KMS-11 (cell line): ENCODE results near the gene GALNT2.

Source experiments
- H2AFZ ChIP-seq: fragments of 200-600 bp; sonication (generic); 2 replicates; pipeline ENCODE4 v1.6.1; 2016; ENCODE audit warnings: antibody characterized with exemption, mixed run types, low read depth
- H3K27ac ChIP-seq: fragments of 200-600 bp; sonication (generic); 2 replicates; pipeline ENCODE4 v1.6.1; 2016; ENCODE audit warnings: mild to moderate bottlenecking, mixed run types
- H3K27me3 ChIP-seq: fragments of 200-600 bp; sonication (generic); 2 replicates; pipeline ENCODE4 v1.6.1; 2017; ENCODE audit warnings: mild to moderate bottlenecking, low read depth, mixed run types, moderate library complexity; ENCODE audit not compliant: insufficient read depth
- H3K36me3 ChIP-seq: fragments of 200-600 bp; sonication (generic); 2 replicates; pipeline ENCODE4 v1.6.1; 2017; ENCODE audit warnings: mild to moderate bottlenecking, mixed run types; ENCODE audit not compliant: insufficient read depth
- H3K4me1 ChIP-seq: fragments of 200-600 bp; sonication (generic); 2 replicates; pipeline ENCODE4 v1.6.1; 2016; ENCODE audit warnings: mild to moderate bottlenecking, low read depth, mixed run types; ENCODE audit not compliant: poor library complexity, severe bottlenecking
- H3K4me2 ChIP-seq: fragments of 200-600 bp; sonication (generic); 2 replicates; pipeline ENCODE4 v1.7.0; 2016; ENCODE audit warnings: mild to moderate bottlenecking, mixed run types
- H3K4me3 ChIP-seq: fragments of 200-600 bp; sonication (generic); IDR thresholded peaks from 2 replicates; pipeline ENCODE4 v1.6.1; 2017; ENCODE audit warnings: low read depth, low read length, mixed read lengths; ENCODE audit not compliant: insufficient read depth
- H3K79me2 ChIP-seq: fragments of 200-600 bp; sonication (generic); 2 replicates; pipeline ENCODE4 v1.6.1; 2016; ENCODE audit warnings: low read depth, mixed run types; ENCODE audit not compliant: insufficient read depth
- H3K9ac ChIP-seq: fragments of 200-600 bp; sonication (generic); 2 replicates; pipeline ENCODE4 v1.6.1; 2016; ENCODE audit warnings: mild to moderate bottlenecking, mixed run types
- H4K20me1 ChIP-seq: fragments of 200-600 bp; sonication (generic); 2 replicates; pipeline ENCODE4 v1.6.1; 2016; ENCODE audit warnings: mild to moderate bottlenecking, mixed run types; ENCODE audit not compliant: insufficient read depth
- CTCF ChIP-seq: fragments of 200-600 bp; sonication (generic); conservative IDR thresholded peaks from 2 replicates; pipeline ENCODE4 v1.6.1; 2017; ENCODE audit warnings: low read depth, mild to moderate bottlenecking, antibody characterized with exemption, low read length, moderate library complexity, mixed read lengths

GALNT2 gene

DNA sequence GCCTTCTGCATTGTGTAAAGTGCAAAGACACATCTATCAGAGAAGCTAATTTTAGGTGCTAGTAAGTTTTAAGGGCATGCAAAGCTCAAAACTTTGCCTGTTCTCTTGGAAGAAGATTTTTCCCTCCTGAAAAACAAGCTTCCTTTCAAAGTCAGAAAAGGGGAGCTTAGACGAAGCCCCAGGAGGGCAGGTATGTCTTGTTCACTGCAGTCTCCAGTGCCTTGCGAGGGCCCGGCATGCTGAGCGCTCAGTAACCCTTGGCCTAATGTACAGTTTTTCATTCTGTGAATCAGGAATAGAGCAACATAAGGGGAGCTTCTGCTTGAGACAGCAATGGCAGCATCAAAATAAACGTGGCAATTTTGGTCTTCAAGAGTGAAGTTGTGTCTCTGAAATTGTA is 35.0 kb downstream of the GALNT2 start:
- H3K27me3 ChIP-seq, result no peaks in the 10 kb centered on the region
- no peak overlapping the region for H3K9ac ChIP-seq
- peaks cover 100% of the 10 kb centered on the region for H3K79me2 ChIP-seq
- H3K27ac ChIP-seq, result peak overlapping the region; percentile 79; the same call in 1 of the 2 replicates
- H3K4me2 ChIP-seq, result peak overlapping the region; percentile 97; the same call in 1 of the 2 replicates
- H3K4me1 ChIP-seq, result peaks cover 66% of the 10 kb centered on the region
- no peaks in the 10 kb centered on the region for H3K36me3 ChIP-seq
- no peak overlapping the region for H2AFZ ChIP-seq
- H3K4me3 ChIP-seq, result no peak overlapping the region
- no peaks in the 10 kb centered on the region for H4K20me1 ChIP-seq
- no peak for TF ChIP-seq CTCF

- H3K27ac ChIP-seq, result peak overlapping the region; percentile 79
- no peak for TF ChIP-seq CTCF
- no peaks in the 10 kb centered on the region for H3K36me3 ChIP-seq
- H3K9ac ChIP-seq, result no peak overlapping the region
- no peaks in the 10 kb centered on the region for H4K20me1 ChIP-seq
- H3K27me3 ChIP-seq, result no peaks in the 10 kb centered on the region
- peak overlapping the region; percentile 97 for H3K4me2 ChIP-seq
- no peak overlapping the region for H2AFZ ChIP-seq
- peaks cover 70% of the 10 kb centered on the region for H3K4me1 ChIP-seq
- peaks cover 100% of the 10 kb centered on the region for H3K79me2 ChIP-seq
- no peak overlapping the region for H3K4me3 ChIP-seq
These were observed 35.4 kb downstream of the GALNT2 start for GRCh38 chr1:230102472-230102871.

DNA sequence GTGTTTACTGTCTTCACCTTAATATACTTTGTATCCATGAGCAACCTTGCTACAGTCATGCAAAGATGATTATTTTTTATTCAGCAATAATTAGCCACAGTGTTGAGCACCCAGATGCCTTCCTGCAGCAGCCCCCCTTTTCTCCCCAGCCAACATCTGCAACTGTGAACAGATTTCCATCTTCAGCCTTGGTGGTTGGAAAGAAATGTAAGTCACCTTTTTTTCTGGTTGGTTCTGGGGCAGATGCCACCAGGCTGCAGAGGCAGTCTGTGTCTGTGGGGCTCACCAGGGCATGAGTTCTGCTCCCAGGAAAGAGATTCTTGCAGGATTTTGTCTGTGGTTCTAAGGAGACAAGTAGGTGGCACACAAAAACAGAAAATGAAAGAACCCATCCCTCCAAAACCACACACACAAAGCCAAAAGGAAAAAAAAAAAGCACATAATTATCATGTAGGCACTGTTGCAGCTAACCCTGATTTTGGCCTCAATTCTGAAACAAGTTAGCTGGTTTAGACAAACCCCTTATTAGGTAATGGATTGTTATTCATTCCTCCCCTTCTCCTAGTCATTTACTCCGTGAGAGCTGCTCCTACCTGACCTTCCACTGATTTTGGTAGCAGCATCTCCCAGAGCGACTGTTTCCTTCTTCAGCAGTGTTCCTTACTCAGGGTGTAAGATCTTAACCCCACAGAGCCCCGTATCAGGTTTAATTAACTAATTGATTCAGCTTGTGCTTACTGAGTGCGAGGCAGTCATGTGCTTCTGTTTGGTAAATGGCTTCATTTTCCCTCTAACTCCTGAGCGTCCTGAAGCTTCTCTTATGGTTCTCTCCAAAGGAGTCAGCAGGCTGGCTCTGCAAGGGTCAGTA is 36.5 kb downstream of the GALNT2 start:
- peak overlapping the region; percentile 97 for H3K4me2 ChIP-seq
- peak overlapping the region; percentile 79 for H3K27ac ChIP-seq
- H3K9ac ChIP-seq, result peak overlapping the region; percentile 39
- no peak overlapping the region for H2AFZ ChIP-seq
- TF ChIP-seq CTCF, result no peak
- H3K36me3 ChIP-seq, result no peaks in the 10 kb centered on the region
- H3K79me2 ChIP-seq, result peaks cover 100% of the 10 kb centered on the region
- H3K4me3 ChIP-seq, result peak overlapping the region; percentile 46
- no peaks in the 10 kb centered on the region for H4K20me1 ChIP-seq
- no peaks in the 10 kb centered on the region for H3K27me3 ChIP-seq
- peaks cover 81% of the 10 kb centered on the region for H3K4me1 ChIP-seq

DNA sequence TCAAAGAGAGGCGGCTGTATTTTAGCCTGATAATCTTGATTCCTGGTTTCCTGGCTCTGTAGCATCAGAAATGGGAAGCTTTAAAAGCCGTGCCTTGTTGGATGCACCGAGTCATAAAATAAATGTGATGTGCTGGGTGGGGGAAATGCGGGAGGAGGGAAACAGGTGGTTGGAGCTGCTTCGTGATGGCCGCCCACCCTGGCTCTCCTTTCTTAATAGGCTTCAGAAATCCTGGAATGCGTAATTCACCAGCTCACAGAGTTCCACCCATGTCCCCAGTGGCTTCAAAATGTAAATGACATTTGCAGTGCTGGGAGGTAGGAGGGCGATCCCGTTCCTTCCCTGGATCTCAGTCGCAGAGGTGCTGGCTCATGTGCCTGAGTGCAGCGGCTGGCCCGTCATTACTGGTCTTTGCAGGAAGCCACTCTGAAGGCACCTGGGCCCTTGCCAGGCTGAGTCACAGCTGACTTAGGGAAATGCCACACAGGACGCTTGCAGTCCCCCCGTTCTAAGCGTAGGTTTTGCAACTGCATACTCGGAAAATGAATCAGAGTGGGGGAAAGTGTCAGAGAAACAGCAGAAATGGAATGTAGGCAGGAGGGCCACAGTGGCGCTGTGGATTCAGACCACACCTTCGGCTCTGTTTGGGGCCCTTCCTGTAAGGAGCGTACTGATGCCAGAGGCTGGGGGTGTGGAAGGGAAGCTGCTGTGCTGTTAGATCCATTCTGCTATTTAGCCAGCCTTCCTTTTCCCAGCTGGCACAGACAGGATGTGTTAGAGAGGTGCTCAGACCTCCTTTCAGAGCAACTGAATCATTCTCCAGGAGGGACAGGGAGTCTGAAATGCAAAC is 37.6 kb downstream of the GALNT2 start:
- Histone ChIP-seq H3K4me3 (peak overlapping the region; percentile 16), H3K79me2 (peaks cover 100% of the 10 kb centered on the region)

More for the DNA sequence above, 37.6 kb downstream of the GALNT2 start:
- H3K4me1 ChIP-seq, result peaks cover 92% of the 10 kb centered on the region
- H4K20me1 ChIP-seq, result no peaks in the 10 kb centered on the region
- H3K27me3 ChIP-seq, result no peaks in the 10 kb centered on the region
- peak overlapping the region; percentile 97 for H3K4me2 ChIP-seq
- peak overlapping the region; percentile 39 for H3K9ac ChIP-seq
- H2AFZ ChIP-seq, result no peak overlapping the region
- no peaks in the 10 kb centered on the region for H3K36me3 ChIP-seq
- TF ChIP-seq CTCF, result no peak
- H3K27ac ChIP-seq, result peak overlapping the region; percentile 79
